ENCODE data around the gene ZFP3. TPM values are rescaled to one million over a fixed set of nuclear protein-coding genes. Genes with fewer than 3 reads are reported as not detected.
"Not testable (repeated sequence)": the region's sequence is repeated elsewhere in the genome, so short reads cannot be mapped to it uniquely, and the experiment has no call there.

ZFP3 gene
- total RNA-seq, result 10 to 100 TPM in 5 of 9 donors, 1 to 10 TPM in 4; 4.6 to 14.5 (median 11.1) TPM
- 1 to 10 TPM; 4.0 to 4.9 TPM for polyA plus RNA-seq
- long read RNA-seq, donor 1, full-length matches to known transcripts, result 3 of 11 reads
- long read RNA-seq, donor 1, partial matches to known transcripts, result 0 of 11 reads
- long read RNA-seq, donor 1, other reads (novel, unspliced or antisense), result 8 of 11 reads
- long read RNA-seq, donor 2, full-length matches to known transcripts, result 34 of 50 reads
- long read RNA-seq, donor 2, partial matches to known transcripts, result 0 of 50 reads
- long read RNA-seq, donor 2, other reads (novel, unspliced or antisense), result 16 of 50 reads
- long read RNA-seq, donor 3, full-length matches to known transcripts, result 7 of 11 reads
- long read RNA-seq, donor 3, partial matches to known transcripts, result 0 of 11 reads
- long read RNA-seq, donor 3, other reads (novel, unspliced or antisense), result 4 of 11 reads

DNA sequence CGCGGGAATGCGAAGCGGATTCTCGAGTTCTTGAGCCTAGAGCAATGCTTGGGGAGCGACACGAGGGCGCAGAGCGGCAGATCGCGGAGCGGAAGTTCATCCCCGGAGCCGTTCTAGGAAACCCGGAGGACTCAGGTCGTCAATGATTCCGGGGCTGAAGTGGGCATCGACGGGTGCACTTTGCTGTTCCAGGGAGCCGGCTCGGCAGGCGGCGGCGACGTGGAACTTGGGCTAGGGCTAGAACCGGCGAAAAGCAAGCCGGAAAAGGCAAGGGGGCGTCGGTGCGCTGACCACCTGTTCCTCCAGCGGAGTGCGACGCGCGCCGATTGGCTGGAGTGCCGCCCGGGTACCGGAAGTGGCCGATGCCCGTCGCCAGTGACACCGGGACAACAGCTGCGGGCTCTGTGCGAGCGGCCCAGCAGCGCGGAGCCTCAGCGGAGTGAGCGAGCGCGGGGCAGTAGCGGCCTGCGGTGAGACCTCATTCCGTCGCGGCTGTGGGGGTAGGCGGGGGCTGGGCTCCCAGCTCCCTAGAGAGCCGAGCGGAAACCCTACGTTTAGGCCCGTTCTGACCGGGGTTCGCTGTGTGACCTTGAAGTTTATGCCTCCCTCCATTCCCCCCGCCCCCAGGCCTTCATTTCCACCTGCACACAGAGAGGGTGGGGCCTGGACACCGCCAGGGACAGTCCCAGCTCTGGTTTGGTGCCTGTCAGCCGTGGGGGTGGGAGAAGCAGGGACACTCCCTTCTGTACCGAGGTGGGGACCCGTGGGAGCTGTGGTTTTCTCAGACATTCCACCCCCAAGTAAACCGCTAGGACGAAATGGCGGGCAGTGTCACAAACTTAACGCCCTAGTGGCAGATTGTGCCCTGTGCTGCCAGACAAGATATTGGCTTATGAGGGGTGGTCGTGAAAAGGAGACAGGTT is at the start of gene ZFP3:
Gene ZFP3 (plus strand): TSS at position 362 of the 923 bp plus-strand sequence. CDS start 13,038 bp downstream, outside the sequence.
- intact Hi-C loops (cut with DNase I), result loop anchor here in 1 of 10 donors (5.0 kb wide), 1 partner anchor 34 kb away; the partner anchor contains the start of gene ZNF232
- ATAC-seq (peak; percentile 88 to 97 (median 97)), DNase-seq (peak; percentile 87 to 94 (median 90))
- 0% methylated on average over 39 to 75 of the region's 75 CpGs for WGBS, 4 donors
- H3K4me1 ChIP-seq, result peaks cover 0 to 27% (median 11%) of the 10 kb centered on the region in 12 donors
- peak within 1 kb of the TSS; percentile 68 to 93 (median 88) for H3K27ac ChIP-seq
- H3K4me3 ChIP-seq, result peak within 1 kb of the TSS; percentile 66 to 94 (median 82)
- peaks cover 0 to 6% (median 0%) of the 10 kb centered on the region in 9 donors for H3K36me3 ChIP-seq
- H3K27me3 ChIP-seq, result no peaks in the 10 kb centered on the region
- H3K9me3 ChIP-seq, result peaks cover 0 to 15% (median 0%) of the 10 kb centered on the region in 12 donors
- peak in 3 of 12 donors; percentile 10 to 33 (median 10) for TF ChIP-seq CTCF (IDR thresholded peaks at IDR 0.05)
- peak in 1 of 2 donors; percentile 63 for TF ChIP-seq POLR2A (IDR thresholded peaks at IDR 0.05)

DNA sequence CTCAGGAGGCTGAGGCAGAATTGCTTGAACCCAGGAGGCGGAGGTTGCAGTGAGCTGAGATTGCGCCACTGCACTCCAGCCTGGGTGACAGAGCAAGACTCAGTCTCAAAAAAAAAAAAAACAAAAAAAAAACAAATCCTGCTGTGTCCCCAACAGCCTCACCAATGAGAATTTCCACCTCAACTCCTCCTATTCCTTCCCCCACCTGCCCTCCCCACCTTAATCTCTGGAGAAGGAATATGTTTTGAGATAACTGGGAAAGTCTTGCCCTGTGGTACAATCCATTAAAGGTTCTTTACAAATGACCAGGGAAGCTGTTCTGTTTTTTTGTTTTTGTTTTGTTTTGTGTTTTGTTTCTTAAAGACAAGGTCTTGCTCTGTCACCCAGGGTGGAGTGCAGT is 48.1 kb upstream of the ZFP3 start:
- H3K36me3 ChIP-seq, DNase-seq, ATAC-seq, H3K27ac ChIP-seq, H3K4me3 ChIP-seq, H3K9me3 ChIP-seq, H3K27me3 ChIP-seq: not testable (repeated sequence)
- WGBS, 4 donors, result 89 to 96% (median 92%) methylated on average over 2 of the region's 2 CpGs
- H3K4me1 ChIP-seq, result peaks cover 0 to 20% (median 2%) of the 10 kb centered on the region in 12 donors
- intact Hi-C loops (cut with DNase I), result loop anchor here in 4 of 10 donors (1.0 to 5.0 kb wide), 3 partner anchors 32 to 37 kb away; no protein-coding TSS in a partner anchor

- peak; percentile 76 to 89 (median 83) for DNase-seq
- Histone ChIP-seq H3K4me1 (peaks cover 0 to 20% (median 3%) of the 10 kb centered on the region in 12 donors), H3K27ac (peak overlapping the region in 7 of 12 donors; percentile 22 to 54 (median 40)), H3K4me3 (peak overlapping the region in 11 of 12 donors; percentile 30 to 64 (median 54)), H3K27me3 (peaks cover 0 to 19% (median 4%) of the 10 kb centered on the region in 9 donors), H3K9me3 (no peaks in the 10 kb centered on the region), H3K36me3 (no peaks in the 10 kb centered on the region)
- TF ChIP-seq CTCF (IDR thresholded peaks at IDR 0.05) (peak; percentile 65 to 83 (median 78)), POLR2A (IDR thresholded peaks at IDR 0.05) (no peak)
- intact Hi-C loops (cut with DNase I), result loop anchor here in 7 of 10 donors (1.0 to 5.0 kb wide), 3 partner anchors 31 to 36 kb away; no protein-coding TSS in a partner anchor
- ATAC-seq, result peak; percentile 19 to 81 (median 77)
- 3 to 5% (median 4%) methylated on average over 37 to 48 of the region's 48 CpGs for WGBS, 4 donors
Measured at GRCh38 chr17:5031365-5032082, 46.7 kb upstream of the ZFP3 start.

DNA sequence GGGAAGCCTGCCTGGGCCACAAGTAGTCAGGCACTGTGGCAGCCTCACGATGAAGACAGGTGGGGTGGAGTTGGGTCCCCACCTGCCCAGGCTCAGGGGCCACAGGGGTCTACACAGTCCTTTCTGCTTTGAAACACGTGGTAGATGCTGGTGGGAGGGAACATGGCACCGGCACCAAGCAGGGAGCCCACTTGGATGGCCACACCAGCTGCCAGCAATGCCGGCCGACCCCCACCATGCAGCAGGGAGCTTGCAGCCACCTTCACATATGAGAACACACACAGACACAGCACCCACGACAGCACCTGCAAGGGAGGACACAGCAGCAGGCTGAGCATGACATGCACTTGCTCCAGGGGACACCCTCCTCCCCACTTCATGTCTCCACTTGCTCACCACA is 45.4 kb upstream of the ZFP3 start:
- DNase-seq, result no peak

More for the DNA sequence above, 45.4 kb upstream of the ZFP3 start:
- H3K4me3 ChIP-seq, result no peak overlapping the region
- intact Hi-C loops (cut with DNase I), result loop anchor here in 2 of 10 donors (2.0 to 5.0 kb wide), 2 partner anchors 30 to 34 kb away; no protein-coding TSS in a partner anchor
- no peak for TF ChIP-seq CTCF (IDR thresholded peaks at IDR 0.05)
- no peak for TF ChIP-seq POLR2A (IDR thresholded peaks at IDR 0.05)
- no peak overlapping the region for H3K27ac ChIP-seq
- no peak for ATAC-seq
- no peaks in the 10 kb centered on the region for H3K36me3 ChIP-seq
- H3K4me1 ChIP-seq, result peaks cover 0 to 20% (median 3%) of the 10 kb centered on the region in 12 donors
- peaks cover 0 to 20% (median 4%) of the 10 kb centered on the region in 9 donors for H3K27me3 ChIP-seq
- WGBS, 4 donors, result 85 to 93% (median 89%) methylated on average over 5 to 6 of the region's 6 CpGs
- no peaks in the 10 kb centered on the region for H3K9me3 ChIP-seq

All from heart left ventricle (tissue), 16 donors.